AG04450 (cell line): ENCODE data around the gene PRPS1. TPM values are rescaled to one million over a fixed set of nuclear protein-coding genes. Genes with fewer than 3 reads are reported as not detected.

Source experiments
- CTCF ChIA-PET: fragments of 300-600, 350-600 bp; formaldehyde crosslinking; extraction: SDS; loops from one replicate; lab custom pipeline; 2022; ENCODE audit warnings: antibody characterized with exemption, inconsistent platforms; lab: Charles Lee
- POLR2A ChIA-PET: fragments of 350-600 bp; formaldehyde crosslinking; extraction: SDS; loops from one replicate; lab custom pipeline; 2021; ENCODE audit warnings: antibody characterized with exemption, inconsistent platforms; lab: Yijun Ruan, JAX
- DNase-seq: peaks from one replicate; pipeline ENCODE4 v3.0.0-alpha.2; 2011; ENCODE audit warnings: low read depth, low spot score
- H3K27ac ChIP-seq: one replicate; pipeline ENCODE4 v1.5.1; 2012; ENCODE audit warnings: low read depth, low read length, control low read depth
- H3K27me3 ChIP-seq: one replicate; pipeline ENCODE4 v1.6.0; 2012; ENCODE audit warnings: low read length; ENCODE audit not compliant: control insufficient read depth, insufficient read depth
- H3K4me3 ChIP-seq: 2 replicates; pipeline ENCODE4 v1.5.1; 2011; ENCODE audit warnings: mild to moderate bottlenecking, low read depth, low read length, control low read depth
- H3K9me3 ChIP-seq: 2 replicates; pipeline ENCODE4 v1.5.1; 2012; ENCODE audit warnings: low read length; ENCODE audit not compliant: control insufficient read depth, insufficient read depth
- CTCF ChIP-seq: IDR thresholded peaks from 2 replicates; pipeline ENCODE4 v1.5.1; 2011; ENCODE audit warnings: low read depth, low read length, control low read depth, inconsistent platforms
- polyA plus RNA-seq: library from polyadenylated mRNA; depleted of rRNA; stranded (reverse); fragments of >200 nt; gene quantifications from 2 replicates; pipeline ENCODE4 v1.2.3, GENCODE V29; 2011

PRPS1 gene
- polyA plus RNA-seq, 1 experiment: 67.9 TPM

- Histone ChIP-seq H3K27me3 (no peaks in the 10 kb centered on the region), H3K27ac (no peak overlapping the region), H3K9me3 (no peaks in the 10 kb centered on the region), H3K4me3 (no peak overlapping the region)
- ChIA-PET CTCF (no interaction called here), POLR2A (interaction anchor here (0.6 to 1.2 kb wide), 2 partner anchors 18 to 37 kb away, joined by 3 to 6 read pairs; partner anchors contain the start of gene PRPS1)
- DNase-seq: no peak
- no peak for TF ChIP-seq CTCF
These were observed 17.6 kb upstream of the PRPS1 start for GRCh38 chrX:107610667-107611066.

GRCh38 chrX:107619885-107620322, 8.4 kb upstream of the PRPS1 start:
- ChIA-PET POLR2A (no interaction called here), CTCF (no interaction called here)
- no peaks in the 10 kb centered on the region for H3K27me3 ChIP-seq
- no peaks in the 10 kb centered on the region for H3K9me3 ChIP-seq
- H3K4me3 ChIP-seq: no peak overlapping the region
- TF ChIP-seq CTCF: no peak
- no peak for DNase-seq
- H3K27ac ChIP-seq: no peak overlapping the region

GRCh38 chrX:107624893-107625292, 3.4 kb upstream of the PRPS1 start:
- no peak overlapping the region for H3K4me3 ChIP-seq
- no peak overlapping the region for H3K27ac ChIP-seq
- no peak for DNase-seq
- ChIA-PET CTCF (interaction anchor here (1.3 kb wide), 1 partner anchor 87 kb away, joined by 5 read pairs; no protein-coding TSS in a partner anchor), POLR2A (no interaction called here)
- H3K9me3 ChIP-seq: no peaks in the 10 kb centered on the region
- H3K27me3 ChIP-seq: no peaks in the 10 kb centered on the region
- no peak for TF ChIP-seq CTCF

GRCh38 chrX:107625739-107626138, 2.6 kb upstream of the PRPS1 start:
- POLR2A ChIA-PET: no interaction called here
- CTCF ChIA-PET: interaction anchor here (1.3 kb wide), 1 partner anchor 88 kb away, joined by 5 read pairs; no protein-coding TSS in a partner anchor
- Histone ChIP-seq H3K9me3 (no peaks in the 10 kb centered on the region), H3K4me3 (no peak overlapping the region), H3K27ac (no peak overlapping the region), H3K27me3 (no peaks in the 10 kb centered on the region)
- no peak for TF ChIP-seq CTCF
- no peak for DNase-seq

GRCh38 chrX:107626481-107626880, 1.8 kb upstream of the PRPS1 start:
- ChIA-PET POLR2A (no interaction called here), CTCF (interaction anchor here (1.0 kb wide), 1 partner anchor 87 kb away, joined by 3 read pairs; no protein-coding TSS in a partner anchor)
- no peak for DNase-seq
- H3K9me3 ChIP-seq: no peaks in the 10 kb centered on the region
- H3K4me3 ChIP-seq: no peak overlapping the region
- H3K27ac ChIP-seq: no peak overlapping the region
- no peak for TF ChIP-seq CTCF
- no peaks in the 10 kb centered on the region for H3K27me3 ChIP-seq
